ENCODE data around the gene ATXN10.
"Not testable (repeated sequence)": the region's sequence is repeated elsewhere in the genome, so short reads cannot be mapped to it uniquely, and the experiment has no call there.

Gene ATXN10

DNA sequence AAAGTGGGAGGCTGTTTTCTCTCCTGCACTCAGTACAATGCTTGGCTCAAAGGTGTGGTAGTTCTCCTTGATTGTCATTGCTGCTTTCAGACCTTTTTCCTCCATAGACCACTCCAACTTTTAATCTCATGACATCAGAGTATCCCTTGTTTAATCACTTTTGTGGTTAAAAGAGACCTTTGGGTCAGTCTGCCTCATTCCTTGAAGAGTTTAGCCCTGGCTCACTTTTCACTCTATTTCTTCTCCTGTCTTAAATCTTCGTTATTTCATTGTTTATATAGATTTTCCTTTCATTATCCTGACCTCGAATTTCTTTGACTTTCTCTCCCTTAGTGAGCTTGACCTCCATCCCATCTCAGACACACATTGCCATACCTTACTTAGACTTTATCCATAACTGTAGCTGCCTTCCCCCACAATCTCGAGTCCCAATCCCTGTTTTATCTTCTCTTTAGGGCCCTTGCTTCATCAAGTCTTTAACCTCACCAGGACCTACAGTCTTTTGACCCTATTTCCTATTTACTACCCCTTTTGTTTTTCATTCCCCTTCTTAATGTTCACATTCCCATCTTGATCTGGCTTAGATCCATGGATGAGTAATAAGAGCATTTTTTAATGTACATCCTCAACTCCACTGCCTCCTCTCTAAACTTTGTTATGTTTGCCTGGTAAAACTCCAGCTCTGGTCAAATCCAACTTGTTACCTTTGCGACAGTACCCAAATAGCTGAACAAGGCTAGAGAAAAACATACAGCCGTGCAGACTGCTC, 9.5 kb downstream of the ATXN10 start:
- DNase-seq, result no peak

DNA sequence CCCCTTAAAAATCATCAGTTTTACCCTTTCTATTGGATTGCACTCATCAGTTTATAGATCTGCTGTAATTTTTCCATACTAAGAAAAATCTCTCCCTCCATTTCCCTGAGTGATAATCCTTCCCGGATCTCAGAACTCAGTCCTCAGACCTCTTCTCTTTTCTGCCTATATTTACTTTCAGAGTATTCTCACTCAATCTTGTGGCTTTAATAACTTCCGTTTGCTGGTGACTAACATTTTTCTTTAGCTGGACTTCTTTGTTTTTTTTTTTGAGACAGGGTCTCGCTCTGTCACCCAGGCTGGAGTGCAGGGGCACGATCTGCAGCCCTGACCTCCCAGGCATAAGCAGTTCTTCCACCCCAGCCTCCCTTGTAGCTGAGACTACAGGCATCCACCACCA, 10.4 kb downstream of the ATXN10 start:
- no peak for DNase-seq

DNA sequence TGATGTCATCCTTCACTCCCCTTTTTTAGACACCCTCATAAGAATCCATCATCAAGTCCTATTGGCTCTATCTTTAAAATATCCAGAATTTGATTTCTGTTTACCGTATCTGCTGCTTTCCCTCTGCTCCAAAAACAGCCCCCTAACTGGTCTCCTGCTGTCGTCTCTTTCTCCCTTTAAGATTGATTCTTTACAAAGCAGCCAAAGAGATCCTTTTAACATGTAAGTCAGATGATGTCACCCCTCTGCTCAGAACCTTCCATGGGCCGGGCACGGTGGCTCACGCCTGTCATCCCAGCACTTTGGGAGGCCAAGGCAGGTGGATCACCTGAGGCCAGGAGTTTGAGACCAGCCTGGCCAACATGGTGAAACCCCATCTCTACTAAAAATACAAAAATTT, 11.1 kb downstream of the ATXN10 start:
- DNase-seq, result not testable (repeated sequence)

DNA sequence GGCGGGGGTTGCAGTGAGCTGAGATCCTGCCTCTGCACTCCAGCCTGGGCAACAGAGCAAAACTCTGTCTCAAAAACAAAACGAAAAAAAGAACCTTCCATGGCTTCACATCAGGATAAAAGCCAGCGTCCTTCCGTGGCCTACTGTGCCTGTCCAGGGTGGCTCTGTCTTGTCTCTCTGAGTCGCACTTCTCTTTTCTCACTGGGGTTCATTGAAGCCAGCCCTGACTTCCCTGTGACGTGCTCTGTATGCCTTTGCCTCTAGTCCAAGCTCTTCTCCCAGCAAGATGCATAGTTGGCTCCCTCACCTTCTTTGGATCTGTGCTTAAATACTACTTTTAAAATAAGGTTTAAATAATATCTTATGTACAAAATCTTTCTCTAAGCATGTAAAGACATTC, 11.6 kb downstream of the ATXN10 start:
- DNase-seq, result no peak

DNA sequence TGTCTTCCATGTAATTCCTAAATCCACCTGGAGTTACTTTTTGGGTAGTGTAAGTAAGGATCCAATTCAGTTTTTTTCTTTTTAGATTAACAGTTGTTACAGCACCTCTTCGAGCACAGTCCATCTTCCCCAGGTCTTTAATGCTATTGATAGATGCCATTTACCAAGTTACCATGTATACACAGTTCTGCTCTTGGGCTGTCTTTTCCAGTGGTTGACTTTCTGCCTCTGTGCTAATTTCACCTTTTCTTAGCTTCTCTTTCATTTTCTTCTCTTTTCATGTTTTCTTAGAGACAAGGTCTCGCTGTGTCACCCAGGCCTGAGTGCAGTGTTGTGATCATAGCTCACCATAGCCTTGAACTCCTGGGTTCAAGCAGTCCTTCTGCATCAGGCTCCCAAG, 12.0 kb downstream of the ATXN10 start:
- DNase-seq, result no peak

DNA sequence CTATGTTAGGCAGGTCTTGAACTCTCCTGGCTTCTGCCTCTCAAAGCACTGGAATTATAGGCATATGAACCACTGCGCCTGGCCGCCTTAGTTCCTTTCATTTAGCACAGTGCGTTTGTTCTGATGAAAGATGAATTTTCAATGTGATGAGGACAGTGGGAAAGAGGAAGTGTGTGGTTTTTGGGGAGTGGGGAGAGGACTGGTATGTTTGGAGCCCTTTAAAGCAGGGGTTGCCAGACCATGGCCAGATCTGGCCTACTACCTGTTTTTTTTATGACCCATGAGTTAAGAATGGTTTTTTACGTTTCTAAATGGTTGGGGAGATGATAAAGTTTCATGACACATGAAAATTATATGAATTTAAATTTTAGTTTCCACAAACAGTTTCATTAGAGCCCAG, 12.5 kb downstream of the ATXN10 start:
- no peak for DNase-seq

DNA sequence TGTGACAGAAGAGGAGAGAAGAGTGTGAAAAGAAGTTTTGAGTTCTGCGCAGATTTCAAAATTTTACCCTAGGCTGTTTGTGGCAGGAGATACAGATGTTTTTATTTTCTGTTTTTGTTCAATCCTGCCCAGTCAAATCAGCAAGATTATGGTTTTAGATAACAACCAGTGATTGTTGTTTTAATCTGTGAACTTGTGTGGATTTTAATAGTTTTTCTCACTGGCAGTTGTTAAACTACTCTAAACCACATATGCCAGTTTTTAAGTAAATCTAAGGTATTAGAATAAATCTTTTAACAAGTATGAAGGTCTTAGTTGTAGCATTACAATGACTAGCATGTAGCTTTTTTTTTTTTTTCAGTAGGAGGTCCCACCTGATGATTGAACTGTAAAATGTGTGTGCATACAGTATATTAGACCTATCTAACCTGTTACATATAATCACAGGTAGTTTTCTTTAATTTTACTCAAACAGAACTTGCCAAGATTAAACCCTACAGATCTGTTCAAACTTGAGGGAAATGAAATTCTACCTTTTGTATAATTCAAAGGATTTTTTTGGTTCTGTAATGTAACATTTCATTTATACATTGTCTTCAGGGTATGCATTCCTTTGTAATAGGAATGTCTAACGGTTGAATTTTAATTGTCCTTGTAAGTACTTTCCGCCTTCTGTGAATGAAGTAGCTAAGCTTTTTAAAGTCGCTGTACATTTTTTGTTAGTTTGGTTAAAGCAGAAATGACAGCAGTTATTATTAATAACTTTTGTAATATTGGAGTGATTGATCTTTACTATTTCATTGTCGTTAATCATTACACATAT, 13.3 kb downstream of the ATXN10 start:
- no peak for DNase-seq

DNA sequence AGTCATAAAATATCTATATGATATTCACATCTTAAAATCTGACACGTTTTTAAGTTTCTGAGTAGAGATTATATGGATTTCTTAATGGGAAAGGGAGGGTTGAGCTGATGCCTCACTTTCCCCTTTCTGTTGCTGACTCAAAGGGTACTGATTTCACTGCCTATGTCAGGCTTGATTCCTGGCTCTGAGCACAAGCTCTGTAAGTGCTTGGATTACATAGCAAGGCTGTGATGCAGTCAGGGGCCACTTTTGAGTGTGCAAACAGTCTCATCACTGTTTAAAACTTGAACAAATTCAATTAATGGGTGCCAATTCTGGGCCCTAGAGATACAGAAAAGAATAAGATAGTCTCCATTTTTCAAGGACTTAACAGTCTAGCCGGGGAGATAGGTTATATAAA, 14.4 kb downstream of the ATXN10 start:
- no peak for DNase-seq

DNA sequence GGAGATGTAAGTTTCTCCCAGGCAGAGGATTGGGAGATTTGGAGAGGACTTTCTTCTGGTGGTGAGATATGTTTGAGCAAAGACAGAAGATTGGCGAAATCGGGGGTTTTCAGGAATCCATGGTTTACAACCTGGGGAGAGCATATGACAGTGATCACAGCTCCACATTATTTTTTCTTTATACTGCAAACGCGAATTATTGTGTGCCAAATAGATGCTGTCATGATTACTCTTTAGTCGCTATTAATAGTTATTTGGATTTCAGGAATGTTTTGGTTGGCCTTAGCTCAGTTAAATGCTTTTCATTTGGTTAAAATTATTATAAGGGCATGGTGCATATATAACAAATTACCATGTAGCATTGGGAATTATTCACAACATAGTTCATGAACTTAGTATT, 15.2 kb downstream of the ATXN10 start:
- DNase-seq, result no peak

DNA sequence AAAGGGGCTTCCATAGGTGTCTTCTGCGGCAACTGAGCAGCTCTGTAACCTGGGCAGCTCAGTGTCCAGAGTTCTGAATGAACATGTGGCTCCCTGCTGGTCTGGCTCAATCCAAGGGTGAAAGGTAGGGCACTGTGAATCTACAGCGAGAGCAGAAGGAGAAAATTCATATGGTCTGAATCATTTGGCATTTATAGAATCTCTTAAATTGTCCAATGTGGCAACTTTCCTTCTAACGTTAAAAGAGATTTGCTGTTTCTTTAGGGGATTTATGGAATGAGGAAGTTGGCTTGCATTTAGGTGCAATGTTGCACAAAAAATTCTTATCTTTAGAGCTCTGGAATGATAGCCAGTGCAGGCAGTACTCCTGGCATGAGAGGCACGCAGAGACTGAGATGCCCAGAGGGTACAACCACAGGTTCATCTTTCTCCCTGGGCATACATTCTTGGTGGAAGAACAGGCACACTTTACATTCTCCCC, 17.0 kb downstream of the ATXN10 start:
- no peak for DNase-seq

DNA sequence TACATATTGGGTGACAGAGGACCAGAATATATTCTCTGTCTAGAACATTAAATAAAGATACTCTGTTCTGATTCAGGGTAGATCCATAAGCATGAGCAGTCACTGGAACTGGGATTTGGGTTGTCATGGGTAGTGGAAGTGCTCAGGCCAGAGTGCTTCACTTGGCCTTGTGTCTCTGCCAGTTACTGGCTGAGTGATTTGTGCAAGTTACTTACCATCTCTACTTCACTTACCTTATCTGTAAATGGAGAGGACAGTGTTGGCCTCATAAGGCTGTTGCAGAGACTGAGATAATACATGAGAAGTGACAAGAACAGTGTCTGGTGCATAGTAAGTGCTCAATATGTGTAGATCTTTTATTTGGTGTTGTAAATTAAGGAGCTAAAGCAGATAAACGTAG, 17.6 kb downstream of the ATXN10 start:
- DNase-seq, result no peak

DNA sequence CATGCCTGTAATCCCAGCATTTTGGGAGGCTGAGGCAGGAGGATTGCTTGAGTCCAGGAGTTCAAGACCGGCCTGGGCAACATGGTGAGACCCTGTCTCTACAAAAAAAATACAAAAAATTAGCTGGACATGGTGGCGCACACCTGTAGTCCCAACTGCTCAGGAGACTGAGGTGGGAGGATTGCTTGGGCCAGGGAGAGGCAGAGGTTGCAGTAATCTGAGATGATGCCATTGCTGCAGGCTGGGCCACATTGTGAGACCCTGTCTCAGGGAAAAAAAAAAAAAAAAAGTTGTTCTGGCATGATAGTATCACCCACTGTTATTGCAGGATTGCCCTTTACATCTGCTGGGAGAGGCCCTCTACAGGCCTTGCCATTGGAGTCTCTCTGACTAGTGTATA, 18.4 kb downstream of the ATXN10 start:
- DNase-seq, result no peak

DNA sequence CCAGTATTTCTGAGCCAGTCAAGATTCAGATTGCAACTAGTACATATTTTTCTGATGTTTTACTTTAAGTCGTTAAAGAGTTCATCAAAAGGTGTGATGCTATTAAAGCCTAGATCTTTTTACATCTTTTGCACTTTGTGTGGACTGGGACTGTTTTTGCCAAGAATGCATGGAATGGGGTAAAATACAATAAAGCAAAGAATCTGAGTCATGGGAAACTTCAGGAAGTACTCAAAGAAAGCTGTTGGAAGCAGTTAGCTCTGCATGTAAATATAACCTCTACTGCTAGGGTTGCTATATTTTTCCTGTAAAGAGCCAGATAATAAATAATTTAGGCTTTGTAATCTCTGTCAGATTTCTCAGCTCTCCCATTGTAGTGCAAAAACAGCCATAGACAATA, 20.9 kb downstream of the ATXN10 start:
- no peak for DNase-seq

DNA sequence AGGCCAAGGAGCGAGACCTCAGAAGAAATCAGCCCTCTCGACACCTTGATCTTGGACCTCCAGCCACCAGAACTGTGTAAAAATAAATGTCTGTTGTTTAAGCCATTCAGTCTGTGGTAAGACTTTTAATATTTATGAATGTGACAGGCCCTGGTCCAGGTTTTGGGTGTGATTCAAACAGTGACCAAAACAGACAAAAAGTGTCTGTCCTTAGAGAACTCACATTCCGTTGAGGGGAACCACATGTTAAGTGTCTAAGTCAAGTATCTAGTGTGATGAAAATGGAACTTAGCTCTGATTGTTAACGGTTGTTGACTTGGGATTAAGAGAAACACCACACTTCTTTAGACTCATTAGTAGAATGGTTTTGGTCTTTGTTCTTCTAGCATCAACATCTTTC, 22.2 kb downstream of the ATXN10 start:
- DNase-seq, result no peak

DNA sequence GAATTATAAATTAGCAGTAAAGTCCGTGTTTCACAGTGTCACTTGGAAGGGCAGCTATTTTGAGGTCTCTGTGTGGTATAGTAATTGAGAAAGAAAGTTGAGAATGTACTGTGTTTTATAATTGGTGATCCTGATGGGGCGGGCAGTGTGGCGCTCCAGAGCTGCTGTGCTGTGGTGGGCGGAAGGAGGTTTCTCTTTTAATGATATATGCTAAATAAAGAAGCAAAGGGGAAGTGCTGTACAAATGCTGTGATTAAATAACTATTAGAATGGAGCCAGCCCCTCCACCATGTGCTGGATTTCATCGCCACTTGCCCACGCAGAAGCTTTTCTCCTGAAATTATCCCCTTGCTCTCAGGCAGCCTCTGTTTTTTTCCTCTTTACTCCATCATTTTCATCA, 24.6 kb downstream of the ATXN10 start:
- DNase-seq, result no peak

DNA sequence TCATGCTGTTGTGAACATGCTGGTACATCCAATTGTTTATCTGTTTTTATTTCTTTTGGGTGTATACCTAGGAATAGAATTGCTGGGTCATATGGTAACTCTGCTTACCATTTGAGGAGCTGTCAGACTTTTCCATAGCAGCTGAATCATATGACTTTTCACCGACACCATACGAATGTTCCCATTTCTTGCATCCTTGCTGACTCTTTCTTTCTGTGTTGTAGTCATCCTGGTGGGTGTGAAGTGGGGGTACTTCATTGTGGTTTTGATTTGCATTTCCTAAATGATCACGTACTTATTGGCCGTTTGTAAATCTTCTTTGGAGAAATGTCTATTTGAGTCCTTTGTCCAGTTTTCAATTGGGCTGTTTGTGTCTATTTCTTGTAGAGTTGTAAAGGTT, 26.5 kb downstream of the ATXN10 start:
- no peak for DNase-seq

DNA sequence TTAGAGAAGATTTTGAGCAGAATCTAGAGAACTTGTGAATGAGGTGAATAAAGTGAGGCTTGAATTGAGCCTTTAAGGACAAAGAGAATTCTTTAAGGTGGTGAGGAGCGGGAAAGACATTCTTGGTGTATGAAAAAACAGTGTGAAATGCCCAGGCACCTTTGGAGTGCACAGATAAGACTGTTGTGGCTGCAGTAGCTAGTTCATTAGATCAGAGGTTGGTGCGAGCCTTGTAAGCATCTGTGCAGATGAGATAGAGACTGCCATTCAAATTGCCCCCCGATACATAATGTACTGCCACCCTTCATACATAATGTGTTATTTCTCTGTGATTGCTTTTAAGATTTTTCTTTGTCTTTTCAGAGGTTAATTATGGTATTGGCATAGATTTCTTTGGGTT, 31.3 kb downstream of the ATXN10 start:
- DNase-seq, result no peak

DNA sequence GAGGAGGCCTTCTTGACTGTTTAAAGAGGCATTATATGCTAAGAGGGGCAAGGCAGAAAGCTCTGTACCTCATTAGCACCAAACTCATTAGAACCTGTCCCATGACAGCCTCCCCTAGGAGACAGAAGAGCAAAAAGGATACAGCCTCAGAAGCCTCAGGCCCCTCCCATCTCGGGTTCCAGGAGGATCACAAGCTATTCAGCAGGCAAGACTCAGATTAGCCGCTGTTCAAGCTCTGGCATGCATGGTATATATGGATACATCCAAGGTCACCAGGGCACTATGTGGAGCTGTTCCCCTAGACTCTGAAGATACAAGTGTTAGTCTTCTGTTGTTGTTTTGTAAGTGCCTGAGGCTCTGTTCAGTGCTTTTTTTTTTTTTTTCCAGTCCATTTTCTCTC, 32.1 kb downstream of the ATXN10 start:
- no peak for DNase-seq

DNA sequence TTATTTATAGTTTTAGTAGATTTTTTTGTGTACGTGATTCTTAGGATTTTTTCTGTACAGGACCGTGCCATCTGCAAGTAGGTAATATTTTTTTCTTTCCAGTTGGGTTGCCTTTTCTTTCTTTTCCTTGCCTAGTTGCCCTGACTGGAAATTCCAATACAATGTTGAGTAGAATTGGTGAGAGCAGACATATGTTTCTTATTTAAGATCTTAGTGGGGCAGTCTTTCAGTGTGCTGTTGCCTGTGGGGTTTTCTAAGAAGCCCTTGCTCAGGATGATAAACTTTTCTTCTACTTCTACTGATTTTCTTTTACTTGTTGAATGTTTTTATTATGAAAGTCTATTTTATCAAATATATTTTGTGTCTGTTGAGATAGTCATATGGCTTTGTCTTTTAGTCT, 33.0 kb downstream of the ATXN10 start:
- DNase-seq, result no peak

DNA sequence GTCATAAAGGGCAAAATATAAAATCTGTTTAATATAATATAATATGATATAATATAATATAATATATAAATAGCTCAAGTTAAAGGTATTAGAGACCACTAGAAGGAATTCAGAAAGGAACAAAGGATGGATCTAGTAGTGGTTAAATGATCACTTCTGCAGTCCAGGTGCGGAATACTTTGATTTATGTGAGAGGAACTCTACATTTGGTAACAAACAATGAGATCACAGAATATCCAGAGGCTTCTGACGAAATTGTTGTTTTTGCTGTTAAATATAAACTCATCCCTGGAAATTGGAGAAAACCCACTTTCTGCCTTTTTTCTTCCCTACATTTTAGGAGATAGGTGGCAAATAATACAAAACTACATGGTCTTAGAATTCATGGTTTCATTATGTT, 36.0 kb downstream of the ATXN10 start:
- DNase-seq, result no peak

DNA sequence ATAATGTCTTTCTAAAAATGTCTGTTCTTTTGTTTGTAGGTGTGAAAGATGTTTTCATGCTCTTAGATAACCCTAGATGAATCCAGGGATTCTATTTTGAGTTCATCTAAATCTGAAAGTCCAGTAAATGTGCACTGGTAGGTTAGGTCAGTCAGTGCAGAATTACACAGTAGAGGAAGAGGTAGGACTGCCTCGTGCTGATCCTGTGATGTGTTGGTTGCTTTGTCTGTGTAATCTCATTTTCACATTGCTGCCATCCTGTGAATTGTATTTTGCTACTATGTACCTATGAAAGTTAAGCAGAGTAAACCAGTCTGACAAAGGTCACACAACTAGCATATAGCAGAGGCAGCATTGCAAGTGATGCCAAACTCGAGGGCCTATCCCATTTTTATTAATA, 36.5 kb downstream of the ATXN10 start:
- no peak for DNase-seq

DNA sequence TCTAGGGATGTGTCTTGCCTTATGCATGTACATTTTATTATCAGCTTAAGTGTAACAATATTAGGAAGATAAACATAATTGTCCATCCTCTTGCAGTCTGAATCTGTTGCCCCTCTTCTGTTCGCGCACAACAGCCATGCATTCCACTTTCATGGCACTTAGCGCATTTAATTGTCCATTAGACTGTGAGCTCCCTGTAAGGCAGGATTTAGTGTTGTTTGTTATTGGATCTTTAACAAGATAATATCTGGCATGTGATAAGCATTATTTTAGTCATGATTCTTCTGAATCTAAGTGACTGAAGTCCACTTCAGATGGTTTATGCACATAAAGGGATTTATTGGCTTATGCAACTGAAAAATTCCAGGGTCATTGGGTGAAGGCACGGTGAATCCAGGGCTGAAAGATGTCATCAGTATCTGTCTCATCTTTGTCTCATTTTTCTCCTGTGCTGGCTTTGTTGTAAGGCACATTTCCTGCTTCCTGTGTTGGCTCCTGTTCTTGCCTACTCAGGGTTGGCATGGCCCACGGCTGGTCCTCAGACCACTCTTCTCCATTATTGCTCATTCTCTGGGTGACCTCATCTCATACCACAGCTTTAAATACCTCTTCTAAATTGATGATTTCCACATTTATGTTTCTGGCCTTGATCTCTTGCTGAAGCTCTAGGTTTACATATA, 37.6 kb downstream of the ATXN10 start:
- no peak for DNase-seq

DNA sequence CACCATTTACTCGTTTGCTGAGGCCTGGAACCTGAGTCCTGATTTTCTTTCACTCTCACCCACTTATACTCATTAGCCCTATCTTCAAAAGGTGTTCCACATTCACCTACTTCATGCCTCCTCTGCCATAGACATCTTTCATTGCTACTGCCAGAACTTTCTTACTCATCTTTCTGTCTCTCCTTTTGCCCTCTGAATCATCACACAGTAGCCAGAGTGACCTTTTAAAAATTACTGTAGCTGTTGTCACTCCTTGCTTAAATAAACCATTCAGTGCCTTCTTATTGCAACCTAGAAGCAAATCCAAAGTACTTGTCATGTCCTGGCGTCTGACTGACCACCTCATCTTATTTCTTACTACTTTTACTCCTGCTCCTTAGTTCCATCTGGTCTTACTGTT, 38.2 kb downstream of the ATXN10 start:
- DNase-seq, result no peak

DNA sequence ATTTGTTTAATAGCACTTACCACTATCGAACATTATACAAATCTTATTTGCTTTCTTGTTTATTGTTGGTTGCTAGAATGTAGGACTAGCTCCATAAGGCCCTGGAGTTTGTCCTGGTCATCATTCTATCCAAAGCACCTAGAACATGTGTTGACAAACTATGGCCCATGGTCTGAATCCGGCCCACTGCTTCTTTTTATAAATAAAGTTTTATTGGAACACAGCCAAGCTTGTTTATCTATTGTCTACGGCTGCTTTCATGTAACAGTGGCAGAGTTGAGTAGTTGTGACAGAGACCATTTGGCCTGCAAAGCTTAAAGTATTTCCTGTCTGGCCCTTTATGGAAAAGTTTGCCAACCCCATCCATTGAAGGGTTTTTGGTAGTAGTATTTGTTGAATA, 38.8 kb downstream of the ATXN10 start:
- no peak for DNase-seq

Measured in activated gamma-delta T cell (primary cell).